K562 (cell line): ENCODE measurements around the gene TRUB2. TPM values are rescaled to one million over a fixed set of nuclear protein-coding genes. Genes with fewer than 3 reads are reported as not detected.

ENCODE experiments used
- ATAC-seq: fragments of 200-7000 bp; cut with Tn5 transposase; 3 replicates; pipeline ENCODE4 v1.9.1; 2020; ENCODE audit warnings: moderate library complexity
- BruUV-seq: library from RNA; stranded (reverse); fragments of 400-500 nt; replicated peaks from 2 replicates; lab custom pipeline; 2021; lab: Mats Ljungman, UMichigan
- CTCF ChIA-PET: fragments of 300-600 bp; formaldehyde crosslinking; extraction: SDS; loops from one replicate; lab custom pipeline; 2021; ENCODE audit warnings: low intra/inter-chr PET ratio; lab: Yijun Ruan, JAX
- POLR2A ChIA-PET: fragments of 300-600, 350-650 bp; sonication (Branson Sonifier 250); formaldehyde crosslinking; extraction: SDS; loops from one replicate; lab custom pipeline; 2021; ENCODE audit warnings: antibody characterized with exemption, inconsistent platforms; lab: Yijun Ruan, JAX
- DNase-seq, 4 experiments: peaks; one replicate each; pipeline versions ENCODE4 v3.0.0 to v3.0.0-alpha.2; 2011 to 2018; ENCODE audit warnings: low spot score in 3 of 4, mixed read lengths in 3 of 4; ENCODE audit errors: extremely low read depth in 1 of 4
- FAIRE-seq: peaks from 2 replicates; lab custom pipeline; 2011; peaks lifted over from hg19 to GRCh38; lab: Jason Lieb, UNC
- H2AFZ ChIP-seq: 2 replicates; pipeline ENCODE4 v1.6.0; 2011; ENCODE audit warnings: low read depth, low read length, control low read depth, inconsistent platforms
- H3K27ac ChIP-seq: fragments of 200-600 bp; 3 replicates; pipeline ENCODE4 v1.8.0; 2011; ENCODE audit warnings: low read depth, mild to moderate bottlenecking, control low read depth, inconsistent platforms, low read length, moderate library complexity, mixed read lengths; ENCODE audit errors: extremely low read depth
- H3K27me3 ChIP-seq, 2 experiments: fragments of 300-600 bp in 1 of 2; 2 replicates in 1 of 2; 3 replicates in 1 of 2; pipeline versions ENCODE4 v1.6.0 to v1.8.0; 2011; ENCODE audit warnings: inconsistent platforms in 2 of 2, low read length in 2 of 2, mild to moderate bottlenecking in 1 of 2, mixed read lengths in 1 of 2, moderate library complexity in 1 of 2; ENCODE audit not compliant: control insufficient read depth in 2 of 2, insufficient read depth in 2 of 2
- H3K36me3 ChIP-seq: fragments of 300-600 bp; 3 replicates; pipeline ENCODE4 v1.8.0; 2011; ENCODE audit warnings: mild to moderate bottlenecking, low read length, inconsistent platforms; ENCODE audit not compliant: control insufficient read depth, insufficient read depth
- H3K4me1 ChIP-seq, 2 experiments: fragments of 200-600 bp in 1 of 2; replicated peaks in 1 of 2; 2 replicates in 1 of 2; 3 replicates in 1 of 2; pipeline versions ENCODE4 v1.5.1 to v1.8.0; 2011; ENCODE audit warnings: inconsistent platforms in 2 of 2, low read length in 2 of 2, mild to moderate bottlenecking in 1 of 2, mixed read lengths in 1 of 2, moderate library complexity in 1 of 2; ENCODE audit not compliant: control insufficient read depth in 2 of 2, insufficient read depth in 2 of 2
- H3K4me2 ChIP-seq: 2 replicates; pipeline ENCODE4 v1.6.1; 2011; ENCODE audit warnings: low read length, control low read depth, inconsistent platforms, mixed read lengths; ENCODE audit not compliant: insufficient read depth
- H3K4me3 ChIP-seq: fragments of 200-600 bp; sonication (generic), shearing (Covaris generic); 2 replicates; pipeline ENCODE4 v1.5.1; 2016; ENCODE audit warnings: control low read depth, inconsistent platforms
- H3K79me2 ChIP-seq: fragments of 200-600 bp; 3 replicates; pipeline ENCODE4 v1.8.0; 2011; ENCODE audit warnings: low read length, inconsistent platforms; ENCODE audit not compliant: control insufficient read depth, insufficient read depth
- H3K9ac ChIP-seq, 2 experiments: 2 replicates each; pipeline versions ENCODE4 v1.6.0 to v1.6.1; 2011; ENCODE audit warnings: low read depth in 2 of 2, low read length in 2 of 2, control low read depth in 1 of 2, inconsistent platforms in 1 of 2, mild to moderate bottlenecking in 1 of 2, mixed read lengths in 1 of 2; ENCODE audit not compliant: insufficient read depth in 1 of 2
- H3K9me1 ChIP-seq: one replicate; pipeline ENCODE4 v1.6.0; 2011; ENCODE audit warnings: inconsistent platforms, mild to moderate bottlenecking, low read length, moderate library complexity; ENCODE audit not compliant: control insufficient read depth, insufficient read depth
- H3K9me3 ChIP-seq: replicated peaks from 2 replicates; pipeline ENCODE4 v1.5.1; 2011; ENCODE audit warnings: low read depth, low read length, inconsistent platforms; ENCODE audit not compliant: control insufficient read depth, insufficient read depth
- H4K20me1 ChIP-seq: replicated peaks from 2 replicates; pipeline ENCODE4 v1.6.1; 2011; ENCODE audit warnings: low read length, inconsistent platforms, mixed read lengths; ENCODE audit not compliant: control insufficient read depth, insufficient read depth
- HNRNPK ChIP-seq: fragments of 200-400 bp; formaldehyde crosslinking; IDR thresholded peaks from one replicate; pipeline ENCODE4 v1.6.1; 2018; ENCODE audit warnings: mild to moderate bottlenecking, low read depth, low read length; ENCODE audit not compliant: poor library complexity, severe bottlenecking
- POLR3G ChIP-seq: IDR thresholded peaks from 2 replicates; pipeline ENCODE4 v1.6.1; 2011; ENCODE audit not compliant: insufficient read length, insufficient replicate concordance; ENCODE audit errors: extremely low read depth
- ZKSCAN8 ChIP-seq: fragments of 200-800 bp; sonication (Bioruptor generic); IDR thresholded peaks from 2 replicates; pipeline ENCODE4 v1.6.1; 2016; ENCODE audit warnings: missing genetic modification characterization, missing compliant biosample characterization
- ZZZ3 ChIP-seq: fragments of 450-650 bp; IDR thresholded peaks from 2 replicates; pipeline ENCODE4 v1.6.1; 2016; ENCODE audit warnings: antibody characterized with exemption, mild to moderate bottlenecking, moderate library complexity
- WGBS: fragments of 100-300 bp; shearing (Covaris generic); methylation state at CpG from one replicate; pipeline ENCODE4 v1.1.6; 2016; ENCODE audit warnings: low coverage, mixed read lengths; ENCODE audit not compliant: insufficient coverage; ENCODE audit errors: missing lambda C conversion rate; 5-methylcytosine and 5-hydroxymethylcytosine counted together
- in situ Hi-C: fragments of 300-500 bp; cut with MboI; formaldehyde crosslinking; loops from 4 replicates; pipeline ENCODE4 v1.15.0; 2018; ENCODE audit warnings: inconsistent platforms, mixed read lengths
- intact Hi-C: fragments of 100-400 bp; cut with micrococcal nuclease; formaldehyde crosslinking; loops from 2 replicates; pipeline ENCODE4 v1.14.2; 2022
- polyA plus RNA-seq, 8 experiments: library from polyadenylated mRNA; depleted of rRNA in 4 of 8; stranded (reverse) in 5 of 8; unstranded in 3 of 8; fragments of >200 nt; fragmentation: Nextera tagmentation in 2 of 8; fragmentation: Illumina TruSeq in 1 of 8; extraction: Ambion mirVana in 2 of 8; extraction: Trizol in 1 of 8; gene quantifications; 2 replicates each; pipeline versions ENCODE4 v1.2.1 to v1.2.3, GENCODE V29; 2011 to 2014; ENCODE audit warnings: inconsistent platforms in 1 of 8, missing spikeins in 1 of 8
- total RNA-seq, 7 experiments: library from RNA; depleted of rRNA in 6 of 7; stranded (reverse); fragments of >200 nt in 6 of 7; fragmentation: Illumina TruSeq in 2 of 7; extraction: Trizol in 2 of 7; gene quantifications; 2 replicates each; pipeline versions ENCODE4 v1.2.1 to v1.2.3, GENCODE V29; 2011 to 2021; ENCODE audit warnings: low replicate concordance in 1 of 7

Gene TRUB2
- total and polyA plus RNA-seq, 9 of the 15 experiments (the other 6 are each of a cell fraction or from before 2014, with no cell fraction given) = 9.3 to 110 (median 63.0) TPM

DNA sequence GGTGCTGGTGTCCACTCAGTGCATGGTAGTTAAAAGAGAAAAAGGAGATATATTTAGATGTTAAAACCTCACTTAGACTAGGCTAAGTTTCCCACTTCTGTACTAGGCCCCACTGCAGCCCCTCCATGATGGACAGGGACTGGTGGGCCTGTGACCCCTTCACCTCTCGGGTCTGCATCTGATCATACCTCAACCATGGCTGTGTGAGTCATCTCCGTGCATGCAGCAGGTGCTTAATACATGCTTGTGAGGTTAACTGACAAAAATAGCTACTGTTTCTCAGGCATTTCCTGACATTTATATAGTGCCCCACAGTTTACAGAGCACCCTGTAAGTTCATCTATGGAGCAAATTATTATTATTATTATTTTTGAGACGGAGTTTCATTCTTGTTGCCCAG is 40.5 kb upstream of the TRUB2 start:
- 70% methylated on average over 3 of the region's 3 CpGs for WGBS
- H3K4me2 ChIP-seq = no peak overlapping the region
- H3K27ac ChIP-seq = no peak overlapping the region
- ChIA-PET POLR2A (interaction anchor here (0.6 to 2.8 kb wide), 4 partner anchors 8 to 35 kb away, joined by 3 to 11 read pairs (median 4); partner anchors contain the start of gene URM1), CTCF (interaction anchor here (1.6 to 4.6 kb wide), 2 partner anchors 50 to 248 kb away, joined by 7 to 37 read pairs; no protein-coding TSS in a partner anchor)
- H4K20me1 ChIP-seq = no peaks in the 10 kb centered on the region
- H3K9me1 ChIP-seq = no peaks in the 10 kb centered on the region
- ATAC-seq = no peak
- no peak overlapping the region; a peak in 1 of 4 replicates for H3K9ac ChIP-seq
- H3K79me2 ChIP-seq = no peaks in the 10 kb centered on the region
- H3K9me3 ChIP-seq = no peaks in the 10 kb centered on the region
- intact Hi-C loops (loop anchor here (1.0 to 10.0 kb wide), 2 partner anchors 50 to 192 kb away; partner anchors contain the start of gene SPTAN1), in situ Hi-C loops (loop anchor here (25.0 kb wide), 1 partner anchor 600 kb away; no protein-coding TSS in a partner anchor)
- H3K27me3 ChIP-seq = no peaks in the 10 kb centered on the region
- peaks cover 15 to 44% of the 10 kb centered on the region in 2 experiments; a peak in 4 of 5 replicates for H3K4me1 ChIP-seq
- no peak overlapping the region for H3K4me3 ChIP-seq
- TF ChIP-seq HNRNPK (no peak), POLR3G (no peak), ZKSCAN8 (CRISPR knock-in tag) (peak; percentile 89), ZZZ3 (no peak)
- no TSS peak for BruUV-seq
- DNase-seq = no peak
- no peak overlapping the region for H2AFZ ChIP-seq
- no peak for FAIRE-seq
- H3K36me3 ChIP-seq = peaks cover 6% of the 10 kb centered on the region; the same call in 1 of the 3 replicates
